ENCODE results near the gene HOXC9. TPM values are rescaled to one million over a fixed set of nuclear protein-coding genes. Genes with fewer than 3 reads are reported as not detected.

Gene HOXC9
- total RNA-seq, 1 experiment from 2014 or later: 6.0 TPM

- DNase-seq (ENCODE audit: unreplicated experiment): no peak
- Mint-ChIP-seq H3K4me1 (ENCODE audit: insufficient read depth, unreplicated experiment) (no peaks in the 10 kb centered on the region), H3K36me3 (ENCODE audit: insufficient read depth, unreplicated experiment) (no peaks in the 10 kb centered on the region), H3K4me3 (ENCODE audit: unreplicated experiment) (no peak overlapping the region), H3K9me3 (ENCODE audit: unreplicated experiment) (no peaks in the 10 kb centered on the region), H3K27me3 (ENCODE audit: insufficient read depth, unreplicated experiment) (no peaks in the 10 kb centered on the region), H3K27ac (ENCODE audit: low read depth, unreplicated experiment) (no peak overlapping the region)
- CTCF ChIA-PET: interaction anchor here (0.6 to 1.3 kb wide), 6 partner anchors 8 to 220 kb away, joined by 3 to 4 read pairs (median 4); partner anchors contain the start of gene HOXC10
- no TSS peak for BruUV-seq (replicated peaks)
- no peak for TF ChIP-seq CTCF (IDR thresholded peaks at IDR 0.05; ENCODE audit: unreplicated experiment)
- POLR2A ChIA-PET: interaction anchor here (0.5 to 0.8 kb wide), 2 partner anchors 10 to 480 kb away, joined by 3 read pairs; partner anchors contain the start of gene HOXC11
- intact Hi-C loops (cut with micrococcal nuclease): no loop called here
These were observed 36.3 kb upstream of the HOXC9 start for GRCh38 chr12:53963434-53964314.

- no peak for TF ChIP-seq CTCF (IDR thresholded peaks at IDR 0.05; ENCODE audit: unreplicated experiment)
- Mint-ChIP-seq H3K9me3 (ENCODE audit: unreplicated experiment) (no peaks in the 10 kb centered on the region), H3K4me1 (ENCODE audit: insufficient read depth, unreplicated experiment) (no peaks in the 10 kb centered on the region), H3K4me3 (ENCODE audit: unreplicated experiment) (no peak overlapping the region), H3K36me3 (ENCODE audit: insufficient read depth, unreplicated experiment) (no peaks in the 10 kb centered on the region), H3K27me3 (ENCODE audit: insufficient read depth, unreplicated experiment) (no peaks in the 10 kb centered on the region), H3K27ac (ENCODE audit: low read depth, unreplicated experiment) (no peak overlapping the region)
- BruUV-seq (replicated peaks): no TSS peak
- ChIA-PET CTCF (interaction anchor here (0.6 to 1.0 kb wide), 3 partner anchors 21 to 262 kb away, joined by 3 to 4 read pairs (median 4); partner anchors contain the start of gene HOXC10), POLR2A (no interaction called here)
- intact Hi-C loops (cut with micrococcal nuclease): no loop called here
- no peak for DNase-seq (ENCODE audit: unreplicated experiment)
These were observed 35.6 kb upstream of the HOXC9 start for GRCh38 chr12:53964315-53964713.

- Mint-ChIP-seq H3K4me3 (ENCODE audit: unreplicated experiment) (no peak overlapping the region), H3K36me3 (ENCODE audit: insufficient read depth, unreplicated experiment) (no peaks in the 10 kb centered on the region), H3K4me1 (ENCODE audit: insufficient read depth, unreplicated experiment) (no peaks in the 10 kb centered on the region), H3K27me3 (ENCODE audit: insufficient read depth, unreplicated experiment) (no peaks in the 10 kb centered on the region), H3K27ac (ENCODE audit: low read depth, unreplicated experiment) (no peak overlapping the region), H3K9me3 (ENCODE audit: unreplicated experiment) (no peaks in the 10 kb centered on the region)
- no TSS peak for BruUV-seq (replicated peaks)
- POLR2A ChIA-PET: interaction anchor here (0.8 kb wide), 1 partner anchor 43 kb away, joined by 3 read pairs; the partner anchor contains the start of gene HOXC8
- no peak for TF ChIP-seq CTCF (IDR thresholded peaks at IDR 0.05; ENCODE audit: unreplicated experiment)
- no peak for DNase-seq (ENCODE audit: unreplicated experiment)
- CTCF ChIA-PET: interaction anchor here (1.3 kb wide), 1 partner anchor 23 kb away, joined by 3 read pairs; no protein-coding TSS in a partner anchor
- intact Hi-C loops (cut with micrococcal nuclease): no loop called here
These were observed 34.5 kb upstream of the HOXC9 start for GRCh38 chr12:53965281-53966084.

- CTCF ChIA-PET: interaction anchor here (1.3 kb wide), 1 partner anchor 22 kb away, joined by 3 read pairs; no protein-coding TSS in a partner anchor
- Mint-ChIP-seq H3K36me3 (ENCODE audit: insufficient read depth, unreplicated experiment) (no peaks in the 10 kb centered on the region), H3K27ac (ENCODE audit: low read depth, unreplicated experiment) (no peak overlapping the region), H3K9me3 (ENCODE audit: unreplicated experiment) (no peaks in the 10 kb centered on the region), H3K27me3 (ENCODE audit: insufficient read depth, unreplicated experiment) (no peaks in the 10 kb centered on the region), H3K4me3 (ENCODE audit: unreplicated experiment) (no peak overlapping the region), H3K4me1 (ENCODE audit: insufficient read depth, unreplicated experiment) (no peaks in the 10 kb centered on the region)
- intact Hi-C loops (cut with micrococcal nuclease): no loop called here
- DNase-seq (ENCODE audit: unreplicated experiment): no peak
- POLR2A ChIA-PET: interaction anchor here (0.8 kb wide), 1 partner anchor 42 kb away, joined by 3 read pairs; the partner anchor contains the start of gene HOXC8
- BruUV-seq (replicated peaks): no TSS peak
- TF ChIP-seq CTCF (IDR thresholded peaks at IDR 0.05; ENCODE audit: unreplicated experiment): no peak
These were observed 33.9 kb upstream of the HOXC9 start for GRCh38 chr12:53966085-53966384.
